H9 (cell line): ENCODE results near the gene FLT1. TPM values are rescaled to one million over a fixed set of nuclear protein-coding genes. Genes with fewer than 3 reads are reported as not detected.

Source experiments
- DNase-seq: peaks from one replicate; pipeline ENCODE4 v3.0.0-alpha.2; 2017
- H2AFZ ChIP-seq: one replicate; pipeline ENCODE4 v1.6.1; 2013; ENCODE audit warnings: mild to moderate bottlenecking, low read length, control low read depth, moderate library complexity
- H2AK5ac ChIP-seq: 2 replicates; pipeline ENCODE4 v1.6.1; 2013; ENCODE audit warnings: low read length, control low read depth, mixed read lengths; ENCODE audit not compliant: insufficient read length
- H2BK120ac ChIP-seq: one replicate; pipeline ENCODE4 v1.6.1; 2013; ENCODE audit warnings: low read depth, mild to moderate bottlenecking, low read length, control low read depth, inconsistent platforms; ENCODE audit not compliant: poor library complexity, severe bottlenecking
- H2BK12ac ChIP-seq: 2 replicates; pipeline ENCODE4 v1.6.1; 2013; ENCODE audit warnings: low read length, control low read depth, mixed read lengths, low read depth; ENCODE audit not compliant: insufficient read length
- H2BK15ac ChIP-seq: 2 replicates; pipeline ENCODE4 v1.6.1; 2013; ENCODE audit warnings: low read depth, low read length, control low read depth
- H2BK20ac ChIP-seq: one replicate; pipeline ENCODE4 v1.6.1; 2013; ENCODE audit warnings: low read depth, mild to moderate bottlenecking, low read length, control low read depth, inconsistent platforms; ENCODE audit not compliant: poor library complexity, severe bottlenecking
- H2BK5ac ChIP-seq: 2 replicates; pipeline ENCODE4 v1.6.1; 2013; ENCODE audit warnings: low read length, control low read depth, mixed read lengths; ENCODE audit not compliant: insufficient read length
- H3K14ac ChIP-seq: 2 replicates; pipeline ENCODE4 v1.6.1; 2013; ENCODE audit warnings: low read length, control low read depth; ENCODE audit not compliant: insufficient read depth
- H3K18ac ChIP-seq: 2 replicates; pipeline ENCODE4 v1.6.1; 2013; ENCODE audit warnings: low read depth, mild to moderate bottlenecking, mixed read lengths, low read length, control low read depth; ENCODE audit not compliant: insufficient read length
- H3K23ac ChIP-seq: 2 replicates; pipeline ENCODE4 v1.6.1; 2013; ENCODE audit warnings: low read length, control low read depth, mixed read lengths, low read depth; ENCODE audit not compliant: insufficient read length
- H3K23me2 ChIP-seq: 2 replicates; pipeline ENCODE4 v1.6.1; 2013; ENCODE audit warnings: low read depth, mild to moderate bottlenecking, mixed read lengths, low read length, control low read depth; ENCODE audit not compliant: insufficient read length, poor library complexity, severe bottlenecking
- H3K27ac ChIP-seq: 2 replicates; pipeline ENCODE4 v1.5.1; 2013; ENCODE audit warnings: low read length, control low read depth, mixed read lengths, low read depth; ENCODE audit not compliant: insufficient read length
- H3K27me3 ChIP-seq: 2 replicates; pipeline ENCODE4 v1.6.1; 2013; ENCODE audit warnings: low read length, control low read depth, inconsistent platforms; ENCODE audit not compliant: insufficient read depth
- H3K4ac ChIP-seq: 2 replicates; pipeline ENCODE4 v1.6.1; 2013; ENCODE audit warnings: low read depth, mild to moderate bottlenecking, control low read depth, inconsistent platforms, low read length, moderate library complexity
- H3K4me1 ChIP-seq: 2 replicates; pipeline ENCODE4 v1.6.1; 2013; ENCODE audit warnings: low read length, control low read depth, inconsistent platforms; ENCODE audit not compliant: insufficient read depth
- H3K4me2 ChIP-seq: 2 replicates; pipeline ENCODE4 v1.6.1; 2013; ENCODE audit warnings: low read length, control low read depth, mixed read lengths; ENCODE audit not compliant: insufficient read length, insufficient read depth
- H3K56ac ChIP-seq: 2 replicates; pipeline ENCODE4 v1.6.1; 2013; ENCODE audit warnings: low read depth, mild to moderate bottlenecking, mixed read lengths, low read length, control low read depth; ENCODE audit not compliant: insufficient read length
- H3K79me1 ChIP-seq: 2 replicates; pipeline ENCODE4 v1.6.1; 2013; ENCODE audit warnings: low read depth, mild to moderate bottlenecking, moderate library complexity, low read length, control low read depth, inconsistent platforms; ENCODE audit not compliant: insufficient read depth, poor library complexity, severe bottlenecking
- H3K79me2 ChIP-seq: 2 replicates; pipeline ENCODE4 v1.6.1; 2013; ENCODE audit warnings: low read length, control low read depth, inconsistent platforms; ENCODE audit not compliant: insufficient read depth
- H3K9ac ChIP-seq: 2 replicates; pipeline ENCODE4 v1.6.1; 2013; ENCODE audit warnings: low read length, control low read depth, mixed read lengths; ENCODE audit not compliant: insufficient read length; ENCODE audit errors: extremely low read depth
- H3K9me3 ChIP-seq: one replicate; pipeline ENCODE4 v1.6.1; 2013; ENCODE audit warnings: low read depth, low read length, inconsistent platforms; ENCODE audit not compliant: control insufficient read depth
- H3T11ph ChIP-seq: one replicate; pipeline ENCODE4 v1.6.1; 2013; ENCODE audit warnings: mild to moderate bottlenecking, low read length, control low read depth, inconsistent platforms
- H4K20me1 ChIP-seq: one replicate; pipeline ENCODE4 v1.6.1; 2013; ENCODE audit not compliant: control insufficient read depth, insufficient read length, insufficient read depth
- H4K5ac ChIP-seq: 2 replicates; pipeline ENCODE4 v1.6.1; 2013; ENCODE audit warnings: low read depth, mild to moderate bottlenecking, mixed read lengths, low read length, control low read depth; ENCODE audit not compliant: insufficient read length
- H4K8ac ChIP-seq: replicated peaks from 2 replicates; pipeline ENCODE4 v1.6.1; 2013; ENCODE audit warnings: low read length, control low read depth, mixed read lengths, low read depth; ENCODE audit not compliant: insufficient read length
- H4K91ac ChIP-seq: 2 replicates; pipeline ENCODE4 v1.6.1; 2013; ENCODE audit warnings: low read depth, mild to moderate bottlenecking, moderate library complexity, mixed read lengths, low read length, control low read depth; ENCODE audit not compliant: insufficient read length
- H3K27ac Mint-ChIP-seq, 3 experiments: 2 replicates in 2 of 3; 3 replicates in 1 of 3; pipeline ENCODE4 v1.8.0; 2020 to 2021; ENCODE audit warnings: mixed read lengths in 3 of 3, mild to moderate bottlenecking in 1 of 3, moderate library complexity in 1 of 3
- H3K27me3 Mint-ChIP-seq: 2 replicates; pipeline ENCODE4 v1.8.0; 2021; ENCODE audit warnings: low read depth, mild to moderate bottlenecking, moderate library complexity, mixed read lengths
- H3K36me3 Mint-ChIP-seq, 3 experiments: 2 replicates in 2 of 3; 3 replicates in 1 of 3; pipeline ENCODE4 v1.8.0; 2020 to 2021; ENCODE audit warnings: low read depth in 3 of 3, mixed read lengths in 3 of 3; ENCODE audit not compliant: insufficient read depth in 1 of 3
- H3K4me1 Mint-ChIP-seq, 2 experiments: 2 replicates each; pipeline ENCODE4 v1.8.0; 2020; ENCODE audit warnings: mixed read lengths in 2 of 2
- H3K4me3 Mint-ChIP-seq, 2 experiments: 2 replicates in 1 of 2; 3 replicates in 1 of 2; pipeline ENCODE4 v1.8.0; 2020 to 2021; ENCODE audit warnings: mild to moderate bottlenecking in 2 of 2, mixed read lengths in 2 of 2, moderate library complexity in 1 of 2
- H3K9me3 Mint-ChIP-seq, 2 experiments: 2 replicates in 1 of 2; 3 replicates in 1 of 2; pipeline ENCODE4 v1.8.0; 2020; ENCODE audit warnings: mild to moderate bottlenecking in 2 of 2, mixed read lengths in 2 of 2, moderate library complexity in 1 of 2
- CTCF ChIP-seq: fragments of 200-600 bp; sonication (generic); conservative IDR thresholded peaks from 3 replicates; pipeline ENCODE4 v1.8.0; 2021; ENCODE audit warnings: antibody characterized with exemption, mild to moderate bottlenecking
- WGBS: extraction: QIAGEN DNeasy Blood & Tissue Kit; methylation state at CpG from one replicate; pipeline ENCODE4 v1.1.7; 2013; ENCODE audit warnings: missing lambda C conversion rate, low lambda C conversion rate, mixed read lengths; ENCODE audit not compliant: insufficient read length; ENCODE audit errors: extremely low coverage; 5-methylcytosine and 5-hydroxymethylcytosine counted together
- total RNA-seq: library from RNA; stranded (reverse); gene quantifications from 2 replicates; pipeline ENCODE4 v1.2.1, GENCODE V29; 2021

The FLT1 gene
- total RNA-seq, 1 experiment from 2014 or later: 84.1 TPM

- no peaks in the 10 kb centered on the region for H3K23me2 ChIP-seq
- peaks cover 26% of the 10 kb centered on the region for H3K79me2 ChIP-seq
- no peak for DNase-seq
- no peak overlapping the region for H3K23ac ChIP-seq
- no peaks in the 10 kb centered on the region for H3K27me3 ChIP-seq
- H3K9me3 Mint-ChIP-seq: peaks cover 2 to 8% of the 10 kb centered on the region in 2 experiments; a peak in 4 of 5 replicates
- no peak overlapping the region for H2AFZ ChIP-seq
- peaks cover 56 to 57% of the 10 kb centered on the region in 2 experiments for H3K4me1 Mint-ChIP-seq
- H3K18ac ChIP-seq: no peak overlapping the region
- H3K4me1 ChIP-seq: peaks cover 5% of the 10 kb centered on the region; the same call in 1 of the 2 replicates
- peaks cover 35 to 56% (median 45%) of the 10 kb centered on the region in 3 experiments for H3K36me3 Mint-ChIP-seq
- no peak overlapping the region for H3K9ac ChIP-seq
- TF ChIP-seq CTCF: no peak
- H3K79me1 ChIP-seq: peaks cover 17% of the 10 kb centered on the region
- no peak overlapping the region for H2BK120ac ChIP-seq
- no peak overlapping the region for H2BK5ac ChIP-seq
- no peak overlapping the region for H3K4me2 ChIP-seq
- H3K14ac ChIP-seq: no peak overlapping the region
- no peak overlapping the region for H2AK5ac ChIP-seq
- H3K4me3 Mint-ChIP-seq: no peak overlapping the region
- no peak overlapping the region for H2BK12ac ChIP-seq
- H4K91ac ChIP-seq: no peak overlapping the region
- WGBS: no CpG with 5 or more reads among the region's 7 CpGs
- no peak overlapping the region for H3T11ph ChIP-seq
- H4K5ac ChIP-seq: no peak overlapping the region
- no peak overlapping the region for H4K8ac ChIP-seq
- H4K20me1 ChIP-seq: no peaks in the 10 kb centered on the region
- H3K56ac ChIP-seq: no peak overlapping the region
- H2BK15ac ChIP-seq: no peak overlapping the region
- peak overlapping the region in 1 of 3 experiments; percentile 59; a peak in 3 of 7 replicates for H3K27ac Mint-ChIP-seq
- no peak overlapping the region for H3K4ac ChIP-seq
- no peak overlapping the region for H3K27ac ChIP-seq
- H3K27me3 Mint-ChIP-seq: no peaks in the 10 kb centered on the region; the same call in 1 of the 2 replicates
- no peak overlapping the region for H2BK20ac ChIP-seq
- H3K9me3 ChIP-seq: no peaks in the 10 kb centered on the region
Observed at GRCh38 chr13:28473044-28473443, 21.9 kb downstream of the FLT1 start.
